OCI-LY1 (cell line): ENCODE data around the gene STAG1.

Source experiments
- H2AFZ ChIP-seq: fragments of 200-600 bp; sonication (generic), shearing (Covaris generic); 2 replicates; pipeline ENCODE4 v1.6.0; 2014; ENCODE audit warnings: antibody characterized with exemption, mild to moderate bottlenecking, low read length
- H3F3A ChIP-seq: fragments of 200-600 bp; sonication (generic), shearing (Covaris generic); 2 replicates; pipeline ENCODE4 v1.6.0; 2014; ENCODE audit warnings: mild to moderate bottlenecking, antibody characterized with exemption, low read length, moderate library complexity; ENCODE audit not compliant: insufficient read depth
- H3K27ac ChIP-seq: fragments of 200-600 bp; sonication (generic); 2 replicates; pipeline ENCODE4 v1.5.1; 2014; ENCODE audit warnings: low read length, mixed run types, mild to moderate bottlenecking, low read depth; ENCODE audit not compliant: poor library complexity, severe bottlenecking
- H3K27me3 ChIP-seq: fragments of 200-600 bp; sonication (generic); 2 replicates; pipeline ENCODE4 v1.6.0; 2014; ENCODE audit warnings: antibody characterized with exemption, mild to moderate bottlenecking, low read length, moderate library complexity; ENCODE audit not compliant: insufficient read depth
- H3K36me3 ChIP-seq: fragments of 200-600 bp; sonication (generic); 2 replicates; pipeline ENCODE4 v1.6.1; 2014; ENCODE audit warnings: mild to moderate bottlenecking, antibody characterized with exemption, low read length, moderate library complexity, mixed read lengths; ENCODE audit not compliant: insufficient read depth
- H3K4me1 ChIP-seq: fragments of 200-600 bp; sonication (generic); 2 replicates; pipeline ENCODE4 v1.5.1; 2014; ENCODE audit warnings: mild to moderate bottlenecking, low read length, moderate library complexity; ENCODE audit not compliant: insufficient read depth, severe bottlenecking
- H3K4me2 ChIP-seq: fragments of 200-600 bp; sonication (generic), shearing (Covaris generic); 2 replicates; pipeline ENCODE4 v1.6.1; 2014; ENCODE audit warnings: low read length
- H3K4me3 ChIP-seq: fragments of 200-600 bp; sonication (generic); 2 replicates; pipeline ENCODE4 v1.5.1; 2014; ENCODE audit warnings: low read length, low read depth, mild to moderate bottlenecking, mixed read lengths; ENCODE audit not compliant: poor library complexity, severe bottlenecking
- H3K79me2 ChIP-seq: fragments of 200-600 bp; shearing (Covaris generic); 2 replicates; pipeline ENCODE4 v1.6.1; 2016; ENCODE audit warnings: mixed run types, low read length, mixed read lengths; ENCODE audit not compliant: insufficient read depth
- H3K9ac ChIP-seq: fragments of 200-600 bp; sonication (generic), shearing (Covaris generic); 2 replicates; pipeline ENCODE4 v1.6.1; 2014; ENCODE audit warnings: mild to moderate bottlenecking, low read length, mixed read lengths
- H3K9me2 ChIP-seq: fragments of 200-600 bp; sonication (generic), shearing (Covaris generic); 2 replicates; pipeline ENCODE4 v1.6.1; 2014; ENCODE audit warnings: low read depth, mild to moderate bottlenecking, low read length, mixed read lengths
- H3K9me3 ChIP-seq: fragments of 200-600 bp; shearing (Covaris generic); 2 replicates; pipeline ENCODE4 v1.6.1; 2014; ENCODE audit warnings: low read length, mixed read lengths
- H4K20me1 ChIP-seq: fragments of 200-600 bp; sonication (generic), shearing (Covaris generic); 2 replicates; pipeline ENCODE4 v1.6.0; 2016; ENCODE audit warnings: mild to moderate bottlenecking, low read length; ENCODE audit not compliant: insufficient read depth
- CTCF ChIP-seq: fragments of 200-600 bp; sonication (generic), shearing (Covaris generic); IDR thresholded peaks from 2 replicates; pipeline ENCODE4 v1.5.1; 2017; ENCODE audit warnings: mild to moderate bottlenecking, antibody characterized with exemption, low read length, moderate library complexity, mixed read lengths
- EZH2 ChIP-seq: fragments of 200-600 bp; sonication (generic), shearing (Covaris generic); IDR thresholded peaks from 2 replicates; pipeline ENCODE4 v1.8.0; 2017; ENCODE audit warnings: borderline replicate concordance, mixed run types, mild to moderate bottlenecking, antibody characterized with exemption, low read length, moderate library complexity, mixed read lengths

STAG1 gene

GRCh38 chr3:136657526-136657925 lies 94.7 kb downstream of the STAG1 start:
- Histone ChIP-seq H3K4me1 (no peaks in the 10 kb centered on the region), H3K4me3 (no peak overlapping the region), H3K27me3 (no peaks in the 10 kb centered on the region), H3K79me2 (peaks cover 81% of the 10 kb centered on the region), H4K20me1 (no peaks in the 10 kb centered on the region), H3K9me2 (no peaks in the 10 kb centered on the region), H3K4me2 (no peak overlapping the region), H3K36me3 (peaks cover 17% of the 10 kb centered on the region), H3K27ac (no peak overlapping the region), H3K9ac (no peak overlapping the region), H3F3A (no peaks in the 10 kb centered on the region), H2AFZ (no peak overlapping the region), H3K9me3 (peaks cover 27% of the 10 kb centered on the region)
- TF ChIP-seq CTCF: no peak
- no peak for TF ChIP-seq EZH2

- Histone ChIP-seq H3K4me2 (no peak overlapping the region), H2AFZ (no peak overlapping the region), H3F3A (no peaks in the 10 kb centered on the region), H4K20me1 (no peaks in the 10 kb centered on the region), H3K36me3 (peaks cover 17% of the 10 kb centered on the region), H3K9me3 (peaks cover 27% of the 10 kb centered on the region), H3K4me1 (no peaks in the 10 kb centered on the region), H3K9me2 (no peaks in the 10 kb centered on the region), H3K27ac (no peak overlapping the region), H3K9ac (no peak overlapping the region), H3K27me3 (no peaks in the 10 kb centered on the region), H3K4me3 (no peak overlapping the region), H3K79me2 (peaks cover 77% of the 10 kb centered on the region)
- TF ChIP-seq EZH2: no peak
- TF ChIP-seq CTCF: no peak
Observed at GRCh38 chr3:136653628-136654027, 98.5 kb downstream of the STAG1 start.

- Histone ChIP-seq H3K9ac (no peak overlapping the region), H2AFZ (no peak overlapping the region), H3K4me2 (no peak overlapping the region), H3K4me1 (no peaks in the 10 kb centered on the region), H3K9me3 (peaks cover 27% of the 10 kb centered on the region), H3K79me2 (peaks cover 74% of the 10 kb centered on the region), H3K9me2 (no peaks in the 10 kb centered on the region), H3K27me3 (no peaks in the 10 kb centered on the region), H3F3A (no peaks in the 10 kb centered on the region), H3K27ac (no peak overlapping the region), H3K36me3 (peaks cover 17% of the 10 kb centered on the region), H4K20me1 (no peaks in the 10 kb centered on the region), H3K4me3 (no peak overlapping the region)
- TF ChIP-seq EZH2 (no peak), CTCF (no peak)
Observed at GRCh38 chr3:136651581-136651980, 100.6 kb downstream of the STAG1 start.
